Left cardiac atrium (tissue), 4 donors: ENCODE results near the gene SNAPC2. TPM values are rescaled to one million over a fixed set of nuclear protein-coding genes. Genes with fewer than 3 reads are reported as not detected.
A peak's percentile ranks its signal among the peaks of the same experiment; 100 is the strongest.
"Not testable (repeated sequence)": the region's sequence is repeated elsewhere in the genome, so short reads cannot be mapped to it uniquely, and the experiment has no call there.

ENCODE experiments used
- ATAC-seq, 2 donors: fragments of 200-7000 bp; cut with Tn5 transposase; one replicate each; pipeline ENCODE4 v1.9.1; 2020; ENCODE audit warnings: mild to moderate bottlenecking in 2 of 2, moderate library complexity in 2 of 2
- DNase-seq: peaks from one replicate; pipeline ENCODE4 v3.0.0-alpha.2; 2020
- intact Hi-C, 2 donors: fragments of 100-400 bp; cut with DNase I; formaldehyde crosslinking; loops; one replicate each; pipeline versions ENCODE4 v1.14.1 to v1.15.1; 2022 to 2023
- total RNA-seq, 2 donors: library from RNA; stranded (reverse); fragmentation: NEBNext Ultra II Directional; extraction: Animal tissue kit (Norgen Biotek cat#: 25700); gene quantifications; one replicate each; pipeline ENCODE4 v1.2.1, GENCODE V29; 2021
- donor health status: DM: no; HTN: yes; CAD: no.
- donor health status: DM: no; HTN: yes; CAD: no; lungs with severe emphysema.
- donor health status: DM: yes; HTN: yes; CAD: no.
- donor health status: Dilated cardiomyopathy.

SNAPC2 gene
- total RNA-seq, 2 donors from 2014 or later, result 9.6 to 13.9 TPM

DNA sequence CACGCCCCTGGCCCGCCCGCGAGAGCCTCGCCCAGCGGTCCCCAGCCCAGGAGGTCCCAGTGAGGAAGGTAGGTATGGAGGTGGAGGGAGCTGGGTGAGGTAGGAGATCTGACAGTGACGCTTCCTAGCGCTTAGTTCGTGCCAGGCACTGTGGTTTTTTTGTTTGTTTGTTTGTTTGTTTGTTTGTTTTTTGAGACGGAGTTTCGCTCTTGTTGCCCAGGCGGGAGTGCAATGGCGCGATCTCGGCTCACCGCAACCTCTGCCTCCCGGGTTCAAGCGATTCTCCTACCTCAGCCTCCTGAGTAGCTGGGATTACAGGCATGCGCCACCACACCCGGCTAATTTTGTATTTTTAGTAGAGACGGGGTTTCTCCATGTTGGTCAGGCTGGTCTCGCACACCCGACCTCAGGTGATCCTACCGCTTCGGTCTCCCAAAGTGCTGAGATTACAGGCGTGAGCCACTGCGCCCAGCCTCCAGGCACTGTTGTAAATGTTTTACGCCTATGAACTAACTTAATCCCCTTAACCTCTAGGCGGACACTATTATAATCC, 2.0 kb upstream of the SNAPC2 start:
- ATAC-seq, DNase-seq, intact Hi-C loops: not testable (repeated sequence)

DNA sequence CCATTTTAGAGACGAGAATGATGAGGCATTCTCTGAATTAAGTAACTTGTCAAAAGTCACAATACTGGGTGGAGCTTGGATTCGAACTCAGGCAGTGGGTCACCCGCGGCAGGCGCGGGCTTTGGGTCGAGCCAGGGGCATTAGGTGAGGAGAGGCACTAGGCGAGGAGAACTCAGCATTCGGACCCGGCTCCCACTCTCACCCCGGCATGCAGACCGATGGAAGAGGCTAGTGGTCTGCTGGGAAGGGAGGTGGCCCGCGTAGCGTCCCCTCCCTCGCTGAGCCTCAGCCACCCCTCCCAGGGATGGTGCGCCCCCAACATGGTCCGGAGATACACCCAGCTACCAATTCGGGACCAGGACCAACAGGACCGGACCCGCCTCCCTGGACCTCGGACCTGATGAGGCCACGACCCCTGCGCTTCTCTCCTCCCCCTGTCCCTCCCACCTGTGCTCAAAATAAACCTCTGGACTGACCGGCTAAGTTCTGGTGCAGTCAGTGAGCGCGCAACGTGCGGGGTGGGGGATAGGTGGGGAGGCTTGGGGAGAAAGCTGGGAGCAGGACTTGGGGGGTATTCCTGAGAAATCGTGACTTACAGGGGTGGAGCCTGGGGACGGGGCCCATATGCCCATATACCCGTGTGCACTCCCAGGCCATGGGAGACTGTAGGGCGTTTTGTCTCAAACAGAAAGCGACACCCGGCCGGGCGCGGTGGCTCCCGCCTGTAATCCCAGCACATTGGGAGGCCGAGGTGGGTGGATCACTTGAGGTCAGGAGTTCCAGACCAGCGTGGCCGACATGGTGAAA, 1.3 kb upstream of the SNAPC2 start:
- ATAC-seq (no peak), DNase-seq (no peak)
- intact Hi-C loops, result no loop called here

DNA sequence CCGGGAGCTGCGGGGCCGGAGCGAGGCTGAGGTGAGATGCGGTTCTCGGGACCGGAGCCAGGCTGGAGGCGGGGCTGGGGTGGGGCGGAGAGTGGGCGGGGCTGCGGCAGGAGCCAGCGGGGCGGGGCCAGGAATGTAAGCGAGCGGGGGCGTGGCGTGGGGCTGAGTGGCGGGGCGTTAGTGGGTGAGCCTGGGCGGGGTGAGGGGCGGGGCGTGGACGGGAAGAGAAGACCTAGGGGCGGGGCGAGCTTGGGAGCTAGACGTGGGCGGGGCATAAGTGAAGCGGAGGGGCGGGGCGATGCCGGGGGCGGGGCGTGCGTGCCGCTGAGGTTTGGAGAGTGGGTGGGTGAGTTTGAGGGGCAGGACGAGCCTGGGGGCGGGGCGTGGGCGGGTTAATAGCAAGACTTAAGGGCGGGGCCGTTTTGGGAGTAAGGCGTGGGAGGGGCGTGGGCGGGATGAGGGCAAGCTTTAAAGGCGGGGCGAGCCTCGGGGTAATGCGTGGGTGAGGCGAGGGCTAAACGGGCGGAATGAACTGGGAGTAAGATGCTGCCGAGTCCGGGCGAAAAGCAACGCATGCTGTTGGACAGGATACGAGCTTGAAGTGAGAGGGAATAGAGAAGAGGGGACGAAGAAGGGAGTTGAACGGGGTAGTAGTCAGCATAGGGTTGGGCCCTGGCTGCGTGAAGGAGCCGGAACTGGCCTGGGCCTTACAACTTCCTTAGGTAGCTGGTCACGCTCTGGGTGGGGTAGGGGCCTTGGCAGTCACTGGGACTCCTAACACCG, 572 bp downstream of the SNAPC2 start:
- intact Hi-C loops, result no loop called here
- peak; percentile 88 for ATAC-seq
- DNase-seq, result peak; percentile 100

DNA sequence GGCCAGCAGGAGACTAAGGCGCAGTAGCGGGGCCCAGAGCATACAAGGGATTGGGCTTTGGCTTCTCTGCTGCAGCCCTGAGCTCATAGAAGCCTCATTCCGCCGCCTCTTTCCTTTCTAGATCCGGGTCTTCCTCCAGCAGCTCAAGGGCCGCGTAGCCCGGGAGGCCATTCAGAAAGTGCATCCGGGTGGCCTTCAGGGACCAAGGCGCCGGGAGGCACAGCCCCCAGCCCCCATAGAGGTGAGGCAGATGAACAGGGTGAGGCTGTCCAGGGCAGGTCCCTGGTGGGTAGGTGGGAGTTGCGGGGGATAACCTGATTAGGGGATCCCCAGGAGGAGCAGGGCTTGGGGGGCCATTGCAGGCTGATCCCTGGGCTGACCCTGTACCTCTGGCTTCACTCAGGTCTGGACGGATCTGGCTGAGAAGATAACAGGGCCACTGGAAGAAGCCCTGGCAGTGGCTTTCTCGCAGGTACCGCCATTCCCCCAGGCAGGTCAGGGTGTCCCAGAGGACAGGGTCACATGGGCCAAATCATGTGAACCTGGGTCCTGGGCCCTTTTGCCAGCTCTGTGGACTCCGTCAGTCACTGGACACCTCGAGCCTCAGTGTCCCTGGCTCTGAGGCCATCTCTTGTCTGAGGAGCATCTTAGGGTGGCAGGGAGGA, 1.3 kb downstream of the SNAPC2 start:
- ATAC-seq (no peak), DNase-seq (no peak)
- intact Hi-C loops, result no loop called here

DNA sequence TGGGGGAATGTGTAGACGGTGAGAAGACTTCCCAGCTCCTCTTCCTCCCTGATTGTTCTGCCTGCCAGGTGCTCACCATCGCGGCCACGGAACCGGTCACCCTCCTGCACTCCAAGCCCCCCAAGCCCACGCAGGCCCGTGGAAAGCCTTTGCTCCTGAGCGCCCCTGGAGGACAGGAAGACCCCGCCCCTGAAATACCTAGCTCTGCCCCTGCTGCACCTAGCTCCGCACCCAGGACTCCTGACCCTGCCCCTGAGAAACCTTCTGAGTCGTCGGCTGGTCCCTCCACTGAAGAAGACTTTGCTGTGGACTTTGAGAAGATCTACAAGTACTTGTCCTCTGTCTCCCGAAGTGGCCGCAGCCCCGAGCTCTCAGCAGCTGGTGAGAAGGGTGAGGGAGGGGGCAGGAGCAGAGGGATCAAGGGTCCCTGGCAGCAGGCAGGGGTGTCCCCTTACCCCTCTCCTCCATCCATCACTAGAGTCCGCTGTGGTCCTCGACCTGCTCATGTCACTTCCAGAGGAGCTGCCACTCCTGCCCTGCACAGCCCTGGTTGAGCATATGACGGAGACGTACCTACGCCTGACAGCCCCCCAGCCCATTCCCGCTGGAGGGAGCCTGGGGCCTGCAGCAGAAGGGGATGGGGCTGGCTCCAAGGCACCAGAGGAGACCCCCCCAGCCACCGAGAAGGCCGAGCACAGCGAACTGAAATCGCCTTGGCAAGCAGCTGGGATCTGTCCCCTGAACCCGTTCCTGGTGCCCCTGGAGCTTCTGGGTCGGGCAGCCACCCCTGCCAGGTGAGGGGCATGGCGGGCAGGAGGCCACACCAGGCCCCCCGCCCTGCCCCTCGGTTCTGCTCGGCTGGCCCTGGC, 2.1 kb downstream of the SNAPC2 start:
- DNase-seq (no peak), ATAC-seq (no peak)
- intact Hi-C loops, result no loop called here

DNA sequence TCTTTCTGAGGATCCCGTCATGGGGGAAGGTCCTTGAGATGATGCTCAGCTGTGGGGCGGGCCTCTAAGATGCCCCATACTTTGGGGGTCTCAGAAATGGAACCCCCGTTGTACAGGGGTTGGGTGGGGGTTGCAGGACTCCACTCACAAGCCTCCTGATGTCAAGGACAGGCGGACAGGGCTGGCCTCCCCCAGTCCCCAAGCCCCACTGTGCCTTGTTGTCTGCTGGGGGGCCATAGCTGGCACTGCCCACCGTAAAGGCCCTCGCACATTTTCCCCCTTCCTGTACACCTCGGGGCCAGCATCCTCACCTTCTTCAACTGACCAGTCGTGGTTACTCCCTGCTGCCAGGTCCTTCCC, 2.7 kb downstream of the SNAPC2 start:
- DNase-seq, result no peak
- ATAC-seq, result no peak
- intact Hi-C loops, result no loop called here

DNA sequence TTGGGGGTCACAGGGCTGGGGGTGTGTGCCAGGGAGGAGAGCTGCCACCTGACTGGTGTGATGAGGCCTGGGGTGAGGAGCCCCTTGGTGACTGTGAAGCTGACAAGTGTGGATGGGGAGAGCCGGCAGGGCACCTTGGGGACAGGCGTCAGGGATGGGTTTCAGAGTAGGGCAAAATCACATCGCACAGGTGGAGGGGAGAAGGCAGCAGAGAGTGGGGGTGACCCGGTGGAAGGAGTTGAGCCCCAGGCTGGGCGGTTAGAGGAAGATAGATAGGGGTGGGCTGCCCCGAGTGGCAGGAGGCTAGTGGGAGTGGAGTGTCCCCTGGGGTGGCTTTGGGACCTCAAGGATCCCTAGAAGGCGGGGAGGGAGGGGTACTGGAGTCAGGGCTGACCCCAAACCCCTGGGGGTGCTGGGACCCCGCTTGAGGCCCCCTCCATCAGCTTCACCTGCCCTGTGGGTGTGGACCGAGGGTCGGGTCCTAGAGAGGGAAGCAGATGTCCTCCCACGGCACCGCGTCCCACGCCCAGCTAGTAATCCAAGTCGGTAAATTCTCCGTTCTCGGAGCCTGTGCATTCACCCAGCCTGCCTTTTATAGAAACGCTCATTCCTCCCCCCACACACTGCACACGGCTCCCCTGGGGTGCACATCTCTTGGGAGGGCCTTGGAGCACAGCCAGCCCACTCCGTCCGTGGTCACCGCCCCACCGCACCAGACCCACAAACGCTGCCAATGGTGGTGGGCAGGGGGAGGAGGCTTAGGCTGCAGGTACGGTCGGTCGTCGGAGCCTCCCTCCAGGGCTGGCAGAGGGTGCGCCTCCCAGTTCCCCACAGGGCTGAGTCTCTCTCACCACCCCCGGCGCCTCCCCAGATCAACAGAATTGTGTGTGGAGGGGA, 3.4 kb downstream of the SNAPC2 start:
- intact Hi-C loops, result no loop called here
- ATAC-seq (no peak), DNase-seq (no peak)

DNA sequence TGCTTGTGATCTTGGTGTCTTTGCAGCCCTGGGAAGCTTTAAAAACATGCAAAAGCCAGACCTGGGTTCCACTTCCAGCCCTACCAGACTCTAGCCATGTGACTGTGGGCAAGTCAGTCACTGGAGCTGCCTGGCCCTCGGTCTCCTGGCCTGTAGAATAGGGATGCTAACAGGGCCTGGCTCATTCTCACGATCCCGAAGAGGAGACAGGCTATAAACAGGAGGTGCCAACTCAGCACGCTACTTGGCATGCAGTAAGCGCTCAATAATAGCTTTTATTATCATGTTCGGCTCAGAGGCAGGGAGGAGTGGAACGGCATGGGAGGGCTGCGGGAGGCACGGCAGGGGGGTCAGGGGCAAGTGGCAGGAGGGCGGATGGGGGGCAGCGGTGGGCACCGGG, 4.1 kb downstream of the SNAPC2 start:
- intact Hi-C loops, result no loop called here
- ATAC-seq (no peak), DNase-seq (no peak)

DNA sequence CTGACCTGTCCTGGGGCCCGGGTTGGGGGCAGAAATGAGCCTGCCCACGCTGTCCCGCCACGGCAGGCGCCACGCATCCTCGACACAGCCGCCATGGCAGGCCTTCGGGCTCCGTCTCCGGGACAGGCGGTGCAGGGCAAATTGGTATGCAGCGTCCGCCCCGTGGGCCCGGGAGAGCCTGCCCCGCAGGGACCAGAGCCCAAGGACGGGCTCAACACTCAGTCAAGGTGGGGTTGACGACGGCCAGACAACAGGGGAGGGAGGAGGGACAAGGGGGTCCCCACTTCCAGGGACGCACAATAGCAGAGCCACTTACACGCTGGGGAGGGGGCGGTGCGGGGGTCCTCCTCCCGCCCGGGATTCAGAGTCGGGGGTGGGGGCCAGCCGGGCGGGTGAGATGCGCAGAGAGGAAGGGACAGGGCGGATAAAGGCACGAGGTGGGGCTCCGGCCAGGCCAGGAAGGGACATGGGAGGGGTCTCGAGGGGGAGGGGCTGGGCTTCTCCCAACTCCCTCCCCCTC, 4.6 kb downstream of the SNAPC2 start:
- no peak for DNase-seq
- ATAC-seq, result no peak
- intact Hi-C loops, result no loop called here

DNA sequence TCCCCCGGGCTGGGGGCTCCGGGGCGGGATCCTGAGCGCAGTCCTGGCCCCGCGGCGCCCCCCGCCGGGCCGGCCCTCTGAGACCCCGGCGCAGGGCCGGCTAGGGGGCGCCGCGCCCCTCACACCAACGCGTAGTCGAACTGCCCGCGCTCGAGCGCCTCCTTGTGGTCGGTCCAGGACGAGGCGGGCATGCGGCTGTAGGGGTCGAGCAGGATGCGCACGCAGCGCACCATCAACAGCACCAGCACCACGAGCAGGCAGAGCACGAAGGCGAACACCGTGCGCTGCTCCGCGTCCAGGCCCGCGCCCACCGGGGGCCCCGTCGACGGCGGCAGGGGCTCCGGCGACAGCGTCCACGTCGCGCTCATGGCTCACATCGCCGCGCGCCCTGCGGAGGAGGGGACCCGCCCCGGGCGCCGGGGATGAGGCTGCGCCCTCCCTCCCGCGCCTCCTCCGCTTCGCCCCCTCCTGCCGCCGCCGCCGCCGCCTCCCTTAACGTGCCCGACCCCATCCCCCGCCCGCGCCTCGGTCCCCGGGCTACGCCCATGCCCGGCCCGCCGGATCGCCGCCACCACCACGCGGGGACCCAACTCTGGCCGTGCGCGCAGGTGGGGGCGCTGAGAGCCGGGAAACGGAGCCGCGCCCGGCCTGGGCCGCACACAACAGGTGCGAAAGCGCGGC, 5.2 kb downstream of the SNAPC2 start:
- DNase-seq (peak; percentile 80), ATAC-seq (no peak)
- intact Hi-C loops, result no loop called here

DNA sequence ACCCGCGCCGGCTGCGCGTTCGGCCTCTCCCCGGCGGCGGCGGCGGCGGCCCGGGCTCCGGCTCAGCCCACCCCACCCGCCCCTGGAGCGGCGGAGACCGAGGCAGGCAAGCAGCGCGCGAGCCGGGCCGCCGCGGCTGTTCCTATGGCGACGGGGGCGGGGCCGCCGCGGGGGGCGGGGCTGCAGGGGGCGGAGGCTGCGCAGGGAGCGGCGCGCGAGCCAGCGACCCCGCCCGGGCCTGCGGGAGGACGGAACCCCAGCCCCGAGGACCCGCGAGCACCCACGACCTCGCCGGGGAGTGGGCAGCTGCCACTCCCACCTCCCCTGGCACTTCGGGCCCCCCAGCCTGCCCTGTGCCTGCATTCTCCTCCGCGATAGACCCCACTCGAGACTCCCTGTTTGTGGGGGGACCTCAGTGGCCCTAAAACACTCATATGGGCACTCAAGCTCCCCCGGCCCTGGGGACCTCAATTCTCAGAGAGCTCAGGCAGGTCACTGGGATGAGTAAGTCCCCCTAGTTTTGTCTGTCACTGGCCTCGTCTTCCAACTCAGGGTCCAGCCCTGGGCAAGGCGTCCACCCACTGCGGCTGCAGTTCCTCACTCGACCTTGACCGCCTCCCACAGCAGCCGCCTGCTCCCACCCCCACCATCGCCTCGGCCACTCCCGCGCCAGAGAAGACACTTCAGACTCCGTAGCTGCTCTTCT, 6.0 kb downstream of the SNAPC2 start, which contains the start of gene CTXN1:
CTXN1 (minus strand) TSS at position 115 of the 706 bp plus-strand sequence. CDS start 597 bp downstream, outside the sequence.
- DNase-seq (peak; percentile 77), ATAC-seq (peak; percentile 41 to 53)
- intact Hi-C loops, result no loop called here

DNA sequence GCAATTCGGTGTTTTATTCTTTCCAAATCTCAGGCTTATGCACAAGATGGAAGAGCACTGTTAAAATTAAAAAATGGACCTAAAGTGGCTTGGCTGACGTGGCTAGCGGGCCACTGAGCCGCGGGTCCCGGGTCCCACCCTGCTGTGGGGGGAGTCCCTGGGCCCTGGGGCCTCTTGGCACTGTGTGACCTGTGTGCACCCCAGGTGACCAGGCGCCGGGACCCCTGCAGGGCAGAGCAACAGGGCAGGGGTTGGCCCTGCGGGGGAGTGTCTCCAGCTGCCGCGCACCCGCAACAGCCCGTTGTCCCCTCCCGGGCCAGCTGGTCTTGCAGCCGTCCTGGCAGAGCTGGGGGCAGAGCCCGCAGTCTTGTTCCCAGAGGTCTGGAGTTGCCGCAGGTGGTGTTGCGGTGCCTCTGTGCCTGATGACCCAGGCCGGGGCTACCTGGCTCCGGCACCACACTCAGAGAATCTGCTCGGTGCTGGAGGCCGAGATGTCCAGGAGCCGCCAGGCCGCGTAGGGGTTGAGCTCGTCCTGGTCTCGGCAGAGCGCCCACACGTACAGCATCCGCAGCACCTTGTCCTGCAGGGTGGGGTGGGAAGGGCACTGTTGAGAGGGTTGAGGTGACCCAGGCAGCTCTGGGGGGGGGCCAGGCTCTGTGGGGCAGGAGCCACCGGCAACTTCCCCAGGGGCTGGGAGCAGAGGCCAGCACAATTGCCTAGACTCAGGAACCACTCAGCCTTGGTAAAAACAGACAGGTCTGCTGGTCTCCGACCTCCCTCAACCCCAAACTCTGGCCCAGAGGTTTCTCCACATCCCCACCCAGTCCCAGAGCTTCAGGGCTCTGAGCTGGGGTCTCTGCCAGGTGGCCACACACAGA, 6.8 kb downstream of the SNAPC2 start:
- ATAC-seq (no peak), DNase-seq (peak; percentile 39)
- intact Hi-C loops, result no loop called here

DNA sequence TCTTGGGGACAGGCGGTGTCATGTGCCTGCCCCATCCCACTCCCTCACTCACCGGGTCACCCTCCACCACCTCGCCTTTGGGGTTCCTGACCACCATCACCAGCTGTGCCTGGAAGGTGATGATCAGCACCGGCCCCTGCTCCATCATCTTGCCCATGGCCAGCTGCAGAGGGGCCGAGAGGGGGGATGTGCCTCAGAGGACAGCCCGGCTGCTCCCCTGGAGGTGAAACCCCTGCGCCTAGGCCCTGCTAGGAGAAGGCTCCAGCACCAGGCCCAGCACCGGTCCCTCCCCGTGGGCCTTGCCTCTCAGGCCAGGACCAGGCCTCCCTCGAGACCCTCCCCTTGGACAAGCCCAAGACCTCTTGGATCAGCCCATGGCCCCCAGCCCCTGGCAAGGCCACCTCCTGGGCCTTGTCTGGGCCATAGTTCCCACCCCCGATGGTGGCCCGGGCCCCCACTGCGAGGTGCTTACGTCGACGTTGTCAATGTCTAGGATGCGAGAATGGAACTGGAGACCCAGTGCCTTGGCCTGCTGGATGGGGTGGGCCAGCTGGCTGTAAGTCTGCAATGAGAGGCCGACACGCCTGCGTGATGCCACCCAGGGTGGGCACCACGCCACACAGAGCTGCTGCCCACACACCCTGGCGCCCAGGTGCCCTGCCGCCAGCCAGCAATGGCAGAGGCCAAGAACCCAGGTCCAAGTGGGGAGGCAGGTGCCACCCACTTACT, 7.6 kb downstream of the SNAPC2 start:
- intact Hi-C loops, result no loop called here
- DNase-seq (peak; percentile 35), ATAC-seq (peak in 1 of 2 donors; percentile 3)

DNA sequence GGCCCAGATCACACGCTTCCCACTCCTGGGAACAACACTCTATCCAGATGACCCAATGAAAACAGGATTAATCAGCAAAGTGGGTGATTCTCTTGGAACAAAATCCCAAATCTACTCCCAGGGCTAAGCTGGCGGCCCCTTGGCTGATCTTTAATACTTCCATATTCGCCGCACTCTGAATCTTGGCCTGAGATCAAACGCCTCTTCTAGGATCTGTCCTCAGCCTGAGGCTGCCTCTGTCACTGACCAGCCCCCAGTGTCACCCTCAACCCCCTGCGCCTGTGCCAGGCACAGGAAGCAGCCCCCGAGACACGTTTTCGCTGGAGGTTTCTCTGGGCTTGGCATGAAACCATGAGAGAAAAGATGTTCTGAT, 8.2 kb downstream of the SNAPC2 start:
- intact Hi-C loops, result no loop called here
- DNase-seq (peak; percentile 39), ATAC-seq (peak; percentile 9 to 45)
